Activated CD4-positive, CD25-positive, alpha-beta regulatory T cell treated with anti-CD3 and anti-CD28 coated beads, Interleukin-2, amount 50 U/mL, for 24 hours (primary cell): ENCODE results near the gene TEX44.
A peak's percentile ranks its signal among the peaks of the same experiment; 100 is the strongest.
"Not testable (repeated sequence)": the region's sequence is repeated elsewhere in the genome, so short reads cannot be mapped to it uniquely, and the experiment has no call there.

Source experiments
- ATAC-seq, 2 donors: fragments of 150-1000 bp; cut with Tn5 transposase; one replicate each; pipeline ENCODE4 v1.10.0; 2021; ENCODE audit warnings: mild to moderate bottlenecking in 1 of 2, moderate library complexity in 1 of 2

The TEX44 gene

GRCh38 chr2:231571661-231572191 lies 20.9 kb upstream of the TEX44 start:
- no peak for ATAC-seq

- ATAC-seq = no peak
Observed at GRCh38 chr2:231573096-231573495, 19.6 kb upstream of the TEX44 start.

DNA sequence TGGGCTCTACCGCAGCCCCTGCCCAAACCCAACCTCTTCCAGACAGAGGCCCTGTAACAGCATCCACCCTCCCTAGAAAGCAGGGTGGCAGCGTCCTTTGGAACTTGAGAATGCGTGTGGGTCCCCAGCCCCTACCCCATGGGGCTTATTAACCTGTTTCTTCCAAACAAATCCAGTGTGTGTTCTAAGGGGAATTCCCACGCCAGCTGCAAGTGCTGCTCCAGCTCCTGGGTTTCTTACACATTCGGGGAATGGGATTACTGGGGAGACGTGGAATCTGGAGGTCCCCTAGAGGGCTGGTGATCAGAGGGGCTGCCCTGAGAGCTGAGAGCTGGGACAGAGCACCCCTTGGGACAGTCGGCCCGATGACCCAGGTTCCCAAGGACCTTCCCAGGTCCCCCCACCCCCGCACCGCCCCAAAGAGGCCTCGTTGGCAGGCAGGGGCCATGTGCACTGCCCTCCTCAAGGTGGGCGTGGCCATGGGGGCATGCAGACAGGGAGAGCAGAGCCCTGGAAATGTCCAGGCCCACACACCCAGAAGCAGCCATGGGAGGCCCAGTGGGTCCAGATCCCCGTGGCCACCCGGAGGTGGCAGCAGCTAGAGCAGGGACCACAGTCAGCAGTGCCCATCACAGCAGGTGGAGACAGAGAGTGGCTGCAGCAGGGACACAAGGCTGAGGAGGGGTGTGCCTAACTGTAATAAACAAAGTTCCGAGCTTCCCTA lies 18.8 kb upstream of the TEX44 start:
- no peak for ATAC-seq

DNA sequence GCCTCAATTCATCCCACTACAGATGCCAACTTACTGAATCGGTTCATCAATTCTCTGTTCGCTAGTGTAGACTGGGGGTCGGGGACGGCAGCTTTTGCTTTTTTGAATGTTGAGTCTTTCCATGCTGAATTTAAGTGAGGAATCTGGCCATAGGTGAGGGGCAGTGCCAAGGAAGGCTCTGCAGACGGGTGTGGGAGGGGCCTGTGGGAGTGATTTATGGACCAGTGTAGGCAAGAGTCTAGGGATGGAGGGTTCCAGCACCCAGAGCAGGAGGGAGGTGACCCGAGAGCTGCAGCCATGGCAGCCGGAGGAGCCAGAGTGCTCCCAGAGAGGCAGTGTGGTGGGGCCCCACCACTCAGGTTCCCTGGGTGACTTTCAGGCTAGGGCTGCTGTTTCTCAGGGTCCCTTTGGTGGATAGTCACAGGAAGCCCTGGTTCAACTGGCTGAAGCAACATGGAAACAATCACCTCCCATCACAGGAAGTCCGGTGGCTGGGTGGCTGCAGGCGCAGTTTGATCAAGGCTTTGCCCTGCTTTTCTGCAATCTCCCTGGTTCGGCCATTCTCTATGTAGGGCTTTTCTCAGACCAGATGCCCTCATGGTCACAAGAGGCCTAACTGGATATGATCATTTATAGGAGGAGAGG lies 16.9 kb upstream of the TEX44 start:
- no peak for ATAC-seq

GRCh38 chr2:231576465-231576864 lies 16.2 kb upstream of the TEX44 start:
- no peak for ATAC-seq

GRCh38 chr2:231578655-231579054 lies 14.0 kb upstream of the TEX44 start:
- ATAC-seq = not testable (repeated sequence)

- ATAC-seq = no peak
Observed at GRCh38 chr2:231579560-231579959, 13.1 kb upstream of the TEX44 start.

DNA sequence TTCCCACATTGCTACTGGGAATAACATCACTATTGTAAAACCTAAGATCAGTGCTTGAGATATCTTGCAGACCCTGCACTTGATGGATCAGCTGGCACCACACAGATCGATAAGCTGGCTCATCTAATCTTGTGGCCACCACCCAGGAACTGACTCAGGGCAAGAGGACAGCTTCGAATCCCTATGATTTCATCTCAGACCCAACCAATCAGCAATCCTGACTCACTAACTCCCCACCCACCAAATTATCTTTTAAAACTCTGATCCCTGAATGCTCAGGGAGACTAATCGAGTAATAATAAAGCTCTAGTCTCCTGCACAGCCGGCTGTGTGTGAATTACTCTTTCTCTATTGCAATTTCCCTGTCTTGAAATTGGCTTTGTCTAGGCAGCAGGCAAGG lies 11.3 kb upstream of the TEX44 start:
- ATAC-seq = no peak

DNA sequence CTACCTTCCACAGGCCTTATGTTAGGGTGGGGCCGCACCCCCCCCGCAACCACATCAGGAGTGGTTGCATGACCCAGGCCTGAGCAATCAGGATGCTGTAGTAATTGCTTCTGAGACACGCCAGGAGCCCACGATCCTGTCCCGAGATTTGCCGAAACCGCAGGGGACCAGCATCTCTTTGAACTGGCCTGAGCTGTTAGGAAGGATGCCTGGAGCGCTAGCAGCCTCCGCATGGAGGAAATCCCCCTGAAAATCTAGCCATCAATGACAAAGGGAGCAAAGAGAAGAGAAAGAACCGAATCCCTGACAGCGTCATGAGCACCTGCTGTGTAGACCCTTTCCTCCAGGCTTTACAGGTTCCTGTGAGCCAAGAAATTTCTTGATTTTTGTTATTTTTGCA lies 8.7 kb upstream of the TEX44 start:
- ATAC-seq = no peak

GRCh38 chr2:231587744-231588143 lies 4.9 kb upstream of the TEX44 start:
- not testable (repeated sequence) for ATAC-seq

DNA sequence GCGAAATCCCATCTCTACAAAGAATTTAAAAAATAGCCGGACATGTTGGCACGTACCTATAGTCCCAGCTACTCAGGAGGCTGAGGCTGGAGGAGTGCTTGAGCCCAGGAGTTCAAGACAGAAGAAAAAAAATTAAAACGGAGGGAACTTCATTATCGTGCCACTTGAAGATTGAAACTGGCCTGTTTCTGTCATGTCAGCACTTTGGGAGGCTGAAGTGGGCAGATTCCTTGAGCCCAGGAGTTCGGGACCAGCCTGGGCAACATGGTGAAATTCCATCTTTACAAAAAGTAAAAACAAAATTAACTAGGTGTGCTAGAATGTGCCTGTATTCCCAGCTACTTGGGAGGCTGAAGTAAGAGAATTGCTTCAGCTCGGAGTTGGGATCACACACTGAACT lies 3.0 kb upstream of the TEX44 start:
- no peak for ATAC-seq

GRCh38 chr2:231590614-231591013 lies 2.0 kb upstream of the TEX44 start:
- ATAC-seq = no peak

- no peak for ATAC-seq
Observed at GRCh38 chr2:231593666-231594065, 1.0 kb downstream of the TEX44 start.

- ATAC-seq = no peak
Observed at GRCh38 chr2:231597014-231597611, 4.4 kb downstream of the TEX44 start.

DNA sequence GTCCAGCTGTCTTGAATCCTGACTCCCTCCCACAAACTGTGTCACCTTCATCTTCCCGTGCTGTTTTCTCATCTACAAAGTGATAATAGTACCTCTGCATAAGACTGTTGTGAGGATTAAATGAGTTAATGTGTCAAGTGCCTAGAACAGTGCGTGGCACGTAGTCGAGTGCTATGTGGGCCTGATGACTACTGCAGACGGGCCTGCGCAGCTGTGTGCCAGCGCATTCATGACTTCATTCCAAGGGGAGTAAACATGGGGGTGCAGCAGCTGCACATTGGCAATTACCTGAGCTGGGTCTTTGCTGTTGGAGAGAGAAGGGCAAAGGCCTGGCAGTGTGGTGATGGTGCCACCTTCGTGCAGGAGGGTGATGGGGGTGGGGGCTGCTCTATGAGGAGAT lies 5.0 kb downstream of the TEX44 start:
- ATAC-seq = no peak

GRCh38 chr2:231600619-231601355 lies 8.1 kb downstream of the TEX44 start:
- no peak for ATAC-seq

- peak; percentile 63 to 65 for ATAC-seq
Observed at GRCh38 chr2:231601356-231602229, 8.9 kb downstream of the TEX44 start.

GRCh38 chr2:231602859-231603467 lies 10.3 kb downstream of the TEX44 start:
- ATAC-seq = no peak

GRCh38 chr2:231604101-231604684 lies 11.5 kb downstream of the TEX44 start:
- ATAC-seq = peak; percentile 2 to 42

DNA sequence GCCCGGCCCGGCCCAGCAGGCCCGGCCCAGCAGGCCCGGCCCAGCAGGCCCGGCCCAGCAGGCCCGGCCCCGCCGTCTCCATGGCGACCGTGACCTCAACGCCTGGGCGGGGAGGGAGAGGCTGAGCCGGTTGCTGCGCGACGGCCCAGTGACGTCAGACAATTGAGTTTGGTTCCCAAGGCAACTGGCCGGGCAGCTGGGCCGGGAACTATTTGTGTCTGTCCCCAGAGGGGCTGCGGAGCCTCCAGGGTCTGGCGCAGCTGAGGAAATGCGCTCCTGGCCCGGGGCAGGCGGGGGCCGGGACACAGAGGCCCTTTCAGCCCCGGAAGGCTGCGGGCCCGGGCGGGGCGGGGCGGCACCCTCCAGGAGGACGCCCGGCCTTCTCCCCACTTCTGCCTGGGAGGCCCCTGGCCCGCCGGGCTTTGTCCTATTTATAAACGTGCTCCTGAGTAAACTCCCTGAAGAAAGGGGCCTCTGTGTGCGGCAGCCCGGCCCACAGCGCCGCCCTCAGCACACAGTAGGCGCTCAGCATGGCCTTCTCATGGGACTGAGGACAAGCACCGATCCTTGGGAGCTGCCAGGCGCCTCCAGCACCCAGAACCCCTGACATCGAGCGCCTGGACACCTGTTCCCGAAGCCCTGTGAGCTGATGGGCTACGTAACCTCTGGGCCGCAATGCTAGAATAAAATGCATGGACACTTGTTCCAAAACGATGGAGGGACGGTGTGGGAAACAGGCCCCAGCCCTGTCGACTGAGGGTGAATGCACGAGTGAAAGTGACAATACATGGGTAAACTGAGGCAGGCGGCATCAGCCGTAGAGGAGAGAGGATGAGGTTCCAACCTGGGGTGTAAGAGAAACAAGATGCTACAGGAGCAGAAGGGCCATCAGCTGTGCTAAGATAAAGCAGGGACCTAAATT lies 12.3 kb downstream of the TEX44 start:
- ATAC-seq = peak; percentile 85 to 86
